Measurements from ENCODE around the gene DDX23. TPM values are rescaled to one million over a fixed set of nuclear protein-coding genes. Genes with fewer than 3 reads are reported as not detected.
"Not testable (repeated sequence)": the region's sequence is repeated elsewhere in the genome, so short reads cannot be mapped to it uniquely, and the experiment has no call there.

Gene DDX23
- total RNA-seq, 2 donors from 2014 or later: 37.4 to 50.8 TPM

DNA sequence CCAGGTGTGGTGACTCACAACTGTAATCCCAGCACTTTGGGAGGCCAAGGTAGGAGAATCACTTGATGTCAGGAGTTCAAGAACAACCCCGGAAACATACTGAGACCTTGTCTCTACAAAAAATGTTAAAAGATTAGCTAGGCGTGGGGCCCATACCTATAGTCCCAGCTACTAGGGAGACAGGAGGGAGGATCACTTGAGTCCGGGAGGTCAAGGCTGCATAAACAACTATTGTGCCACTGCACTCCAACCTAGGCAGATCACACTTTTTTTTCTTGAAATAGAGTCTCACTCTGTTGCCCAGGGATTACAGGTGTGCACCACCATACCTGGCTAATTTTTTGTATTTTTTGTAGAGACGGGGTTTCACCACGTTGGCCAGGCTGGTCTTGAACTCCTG is 7.6 kb upstream of the DDX23 start:
- WGBS, 2 donors: 91% methylated on average over 5 of the region's 5 CpGs
- H3K4me3 ChIP-seq: no peak overlapping the region
- intact Hi-C loops (cut with DNase I): loop anchor here (5.0 to 10.0 kb wide), 2 partner anchors 33 to 75 kb away; no protein-coding TSS in a partner anchor

DNA sequence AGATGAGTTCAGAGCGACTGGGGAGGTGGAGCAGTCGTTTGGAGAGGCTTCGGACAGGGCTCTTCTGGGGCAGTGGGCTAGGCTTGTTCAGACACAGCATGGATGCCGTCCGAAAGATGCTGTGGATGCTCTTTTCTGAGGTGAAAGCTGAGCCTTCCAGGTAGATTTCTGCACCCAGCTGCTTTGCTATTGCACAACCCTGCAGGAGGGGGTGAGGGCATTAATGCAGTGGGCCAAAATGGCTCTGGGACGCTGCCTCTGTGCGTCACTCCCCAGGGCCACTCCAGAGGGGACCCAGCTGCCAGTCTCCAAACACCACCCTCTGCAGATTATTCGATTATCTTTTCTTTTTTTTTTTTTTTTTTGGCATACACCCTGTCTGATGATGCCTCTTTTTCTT is 6.1 kb upstream of the DDX23 start:
- no peaks in the 10 kb centered on the region for H3K4me1 ChIP-seq
- 79 to 83% methylated on average over 8 of the region's 8 CpGs for WGBS, 2 donors
- TF ChIP-seq, protein P1, sequence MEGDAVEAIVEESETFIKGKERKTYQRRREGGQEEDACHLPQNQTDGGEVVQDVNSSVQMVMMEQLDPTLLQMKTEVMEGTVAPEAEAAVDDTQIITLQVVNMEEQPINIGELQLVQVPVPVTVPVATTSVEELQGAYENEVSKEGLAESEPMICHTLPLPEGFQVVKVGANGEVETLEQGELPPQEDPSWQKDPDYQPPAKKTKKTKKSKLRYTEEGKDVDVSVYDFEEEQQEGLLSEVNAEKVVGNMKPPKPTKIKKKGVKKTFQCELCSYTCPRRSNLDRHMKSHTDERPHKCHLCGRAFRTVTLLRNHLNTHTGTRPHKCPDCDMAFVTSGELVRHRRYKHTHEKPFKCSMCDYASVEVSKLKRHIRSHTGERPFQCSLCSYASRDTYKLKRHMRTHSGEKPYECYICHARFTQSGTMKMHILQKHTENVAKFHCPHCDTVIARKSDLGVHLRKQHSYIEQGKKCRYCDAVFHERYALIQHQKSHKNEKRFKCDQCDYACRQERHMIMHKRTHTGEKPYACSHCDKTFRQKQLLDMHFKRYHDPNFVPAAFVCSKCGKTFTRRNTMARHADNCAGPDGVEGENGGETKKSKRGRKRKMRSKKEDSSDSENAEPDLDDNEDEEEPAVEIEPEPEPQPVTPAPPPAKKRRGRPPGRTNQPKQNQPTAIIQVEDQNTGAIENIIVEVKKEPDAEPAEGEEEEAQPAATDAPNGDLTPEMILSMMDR (IDR thresholded peaks at IDR 0.05): no peak
- TF ChIP-seq POLR2A (IDR thresholded peaks at IDR 0.05): no peak
- no peak overlapping the region for H3K27ac ChIP-seq
- no peak for DNase-seq
- H3K27me3 ChIP-seq: no peaks in the 10 kb centered on the region
- peaks cover 0 to 2% of the 10 kb centered on the region in 2 donors for H3K36me3 ChIP-seq (replicated peaks in 1 of 2; ENCODE audit: insufficient read depth in 1 of 2, low read depth in 2 of 2)
- no peak overlapping the region for H3K4me3 ChIP-seq
- no peak for ATAC-seq
- H3K9me3 ChIP-seq: no peaks in the 10 kb centered on the region
- intact Hi-C loops (cut with DNase I): loop anchor here (5.0 to 10.0 kb wide), 2 partner anchors 34 to 77 kb away; no protein-coding TSS in a partner anchor

More for the DNA sequence above, 7.6 kb upstream of the DDX23 start:
- Histone ChIP-seq H3K27ac (no peak overlapping the region), H3K4me1 (peaks cover 2% of the 10 kb centered on the region), H3K36me3 (replicated peaks in 1 of 2; ENCODE audit: insufficient read depth in 1 of 2, low read depth in 2 of 2) (peaks cover 0 to 2% of the 10 kb centered on the region in 2 donors), H3K9me3 (no peaks in the 10 kb centered on the region), H3K27me3 (no peaks in the 10 kb centered on the region)
- no peak for DNase-seq
- no peak for ATAC-seq
- TF ChIP-seq POLR2A (IDR thresholded peaks at IDR 0.05): no peak
- TF ChIP-seq, protein P1 (IDR thresholded peaks at IDR 0.05): no peak

DNA sequence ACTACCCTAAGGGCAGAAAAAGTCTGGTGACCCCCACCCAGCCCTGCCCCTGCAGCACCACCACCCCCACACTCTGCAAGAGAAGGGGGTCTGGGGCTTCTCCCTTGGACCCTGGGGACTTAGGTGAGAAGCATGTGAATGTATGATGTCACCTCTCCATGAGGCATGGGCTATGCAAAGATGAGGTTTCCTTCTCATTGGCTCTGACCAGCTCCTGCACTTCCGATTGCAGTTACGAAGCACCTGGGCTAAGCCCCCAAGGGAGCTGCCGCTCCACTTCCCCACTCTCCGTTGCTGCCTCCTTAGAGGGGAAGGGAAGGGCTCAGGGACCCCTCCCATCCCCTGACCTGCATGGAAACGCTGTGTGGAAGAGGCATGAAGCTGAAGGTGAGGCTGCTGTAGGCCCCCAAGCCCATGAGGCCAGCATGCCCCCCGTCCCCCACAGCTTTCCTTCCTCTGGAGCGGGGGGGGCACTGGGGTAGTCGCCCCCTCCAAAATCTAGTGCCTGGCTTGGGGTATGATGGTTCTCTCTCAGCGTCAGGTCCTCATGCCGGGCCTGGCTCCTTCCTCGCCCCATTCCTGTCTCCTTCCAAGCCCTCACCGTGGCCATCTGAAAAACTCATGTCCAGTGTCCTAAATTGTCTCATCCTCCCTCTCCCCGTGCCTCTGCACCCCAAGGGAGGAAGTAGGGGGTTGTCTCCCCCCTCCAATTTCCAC is 5.5 kb upstream of the DDX23 start:
- no peak for TF ChIP-seq POLR2A (IDR thresholded peaks at IDR 0.05)
- TF ChIP-seq, protein P1 (IDR thresholded peaks at IDR 0.05): no peak
- intact Hi-C loops (cut with DNase I): loop anchor here (5.0 to 10.0 kb wide), 2 partner anchors 35 to 77 kb away; no protein-coding TSS in a partner anchor
- Histone ChIP-seq H3K4me1 (peaks cover 6% of the 10 kb centered on the region), H3K27me3 (no peaks in the 10 kb centered on the region), H3K9me3 (no peaks in the 10 kb centered on the region), H3K36me3 (replicated peaks in 1 of 2; ENCODE audit: insufficient read depth in 1 of 2, low read depth in 2 of 2) (peaks cover 0 to 2% of the 10 kb centered on the region in 2 donors), H3K27ac (no peak overlapping the region), H3K4me3 (no peak overlapping the region)
- 75 to 80% methylated on average over 10 to 13 of the region's 13 CpGs for WGBS, 2 donors
- DNase-seq (no peak), ATAC-seq (no peak)

DNA sequence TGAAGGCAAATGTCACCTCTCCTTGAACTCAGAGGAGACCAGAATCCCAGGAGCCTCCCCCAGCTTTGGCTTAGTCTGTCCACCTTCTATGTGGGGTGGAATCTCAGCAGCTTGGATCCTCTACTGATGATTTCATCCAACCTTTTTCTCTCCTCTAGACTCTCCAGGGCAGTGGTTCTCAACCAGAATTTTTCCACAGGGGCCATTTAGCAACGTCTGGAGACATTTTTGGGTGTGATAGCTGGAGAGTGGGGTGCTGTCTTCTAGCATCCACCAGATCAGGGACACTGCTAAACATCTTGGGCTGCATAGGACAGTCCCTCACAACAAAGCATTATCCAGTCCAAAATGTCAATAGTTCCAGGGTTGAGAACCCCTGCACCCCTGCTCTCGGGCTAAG is 4.4 kb upstream of the DDX23 start:
- DNase-seq (no peak), ATAC-seq (no peak)
- Histone ChIP-seq H3K27me3 (no peaks in the 10 kb centered on the region), H3K9me3 (no peaks in the 10 kb centered on the region), H3K4me1 (peaks cover 6% of the 10 kb centered on the region), H3K4me3 (no peak overlapping the region), H3K36me3 (replicated peaks in 1 of 2; ENCODE audit: insufficient read depth in 1 of 2, low read depth in 2 of 2) (peaks cover 0 to under 1% of the 10 kb centered on the region in 2 donors), H3K27ac (no peak overlapping the region)
- intact Hi-C loops (cut with DNase I): loop anchor here (5.0 to 10.0 kb wide), 2 partner anchors 36 to 78 kb away; no protein-coding TSS in a partner anchor
- TF ChIP-seq, protein P1 (IDR thresholded peaks at IDR 0.05): no peak
- TF ChIP-seq POLR2A (IDR thresholded peaks at IDR 0.05): no peak
- WGBS, 2 donors: 40 to 52% methylated on average over 2 of the region's 2 CpGs

DNA sequence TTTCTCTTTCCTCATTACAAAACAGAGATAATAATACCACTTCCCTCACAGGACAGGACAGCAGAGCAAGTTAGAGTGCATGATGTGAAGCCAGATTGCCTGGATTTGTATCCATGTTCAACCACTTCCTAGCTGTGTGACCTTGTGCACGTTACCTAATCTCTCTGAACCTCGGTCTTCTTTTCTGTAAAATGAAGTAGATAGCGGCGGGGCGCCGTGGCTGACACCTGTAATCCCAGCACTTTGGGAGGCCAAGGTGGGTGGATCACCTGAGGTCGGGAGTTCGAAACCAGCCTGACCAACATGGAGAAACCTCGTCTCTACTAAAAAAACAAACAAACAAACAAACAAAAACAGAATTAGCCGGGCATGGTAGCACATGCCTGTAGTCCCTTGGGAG is 3.0 kb upstream of the DDX23 start:
- not testable (repeated sequence) for DNase-seq; H3K27me3 ChIP-seq; H3K9me3 ChIP-seq; ATAC-seq; H3K27ac ChIP-seq; H3K36me3 ChIP-seq (replicated peaks in 1 of 2; ENCODE audit: insufficient read depth in 1 of 2, low read depth in 2 of 2); H3K4me3 ChIP-seq
- intact Hi-C loops (cut with DNase I): loop anchor here (5.0 to 10.0 kb wide), 2 partner anchors 37 to 80 kb away; no protein-coding TSS in a partner anchor
- H3K4me1 ChIP-seq: peaks cover 21% of the 10 kb centered on the region
- 68 to 77% methylated on average over 10 of the region's 10 CpGs for WGBS, 2 donors
